Kidney (tissue), 14 donors: ENCODE measurements around the gene TMEM108. TPM values are rescaled to one million over a fixed set of nuclear protein-coding genes. Genes with fewer than 3 reads are reported as not detected.

Source experiments
- DNase-seq, 5 donors: peaks; one replicate each; pipeline ENCODE4 v3.0.0-alpha.2; 2013 to 2020
- FAIRE-seq: peaks from 2 replicates; lab custom pipeline; 2012; peaks lifted over from hg19 to GRCh38; lab: Jason Lieb, UNC
- H3K27ac ChIP-seq, 2 donors: one replicate each; pipeline ENCODE4 v1.7.0; 2013; ENCODE audit warnings: low read depth in 2 of 2, low read length in 2 of 2, inconsistent platforms in 1 of 2
- H3K27me3 ChIP-seq: one replicate; pipeline ENCODE4 v1.7.1; 2013; ENCODE audit warnings: low read length, inconsistent platforms; ENCODE audit not compliant: control insufficient read depth, insufficient read depth
- H3K36me3 ChIP-seq, 3 donors: one replicate each; pipeline versions ENCODE4 v1.7.0 to v1.7.1; 2013; ENCODE audit warnings: low read length in 3 of 3, control low read depth in 1 of 3, inconsistent platforms in 1 of 3; ENCODE audit not compliant: insufficient read depth in 3 of 3, control insufficient read depth in 2 of 3
- H3K4me1 ChIP-seq, 3 donors: one replicate each; pipeline versions ENCODE4 v1.7.0 to v1.7.1; 2013; ENCODE audit warnings: low read length in 3 of 3, inconsistent platforms in 1 of 3, low read depth in 1 of 3; ENCODE audit not compliant: control insufficient read depth in 2 of 3, insufficient read depth in 2 of 3
- H3K4me3 ChIP-seq, 3 donors: one replicate each; pipeline versions ENCODE4 v1.7.0 to v1.8.1; 2013; ENCODE audit warnings: low read length in 3 of 3, control low read depth in 1 of 3, inconsistent platforms in 1 of 3
- H3K9ac ChIP-seq, 3 donors: one replicate each; pipeline versions ENCODE4 v1.7.0 to v1.7.1; 2013; ENCODE audit warnings: low read length in 3 of 3, control low read depth in 1 of 3, inconsistent platforms in 1 of 3
- H3K9me3 ChIP-seq, 3 donors: one replicate each; pipeline versions ENCODE4 v1.7.0 to v1.7.1; 2013; ENCODE audit warnings: low read length in 3 of 3, control low read depth in 1 of 3, inconsistent platforms in 1 of 3; ENCODE audit not compliant: control insufficient read depth in 2 of 3, insufficient read depth in 1 of 3
- CTCF ChIP-seq: IDR thresholded peaks from 3 replicates; pipeline ENCODE4 v1.5.1; 2012; ENCODE audit warnings: mild to moderate bottlenecking, moderate library complexity, borderline replicate concordance; ENCODE audit not compliant: insufficient read depth; ENCODE audit errors: extremely low read depth
- intact Hi-C: fragments of 100-400 bp; cut with DNase I; formaldehyde crosslinking; loops from one replicate; pipeline ENCODE4 v1.11.1; 2022
- polyA plus RNA-seq: library from polyadenylated mRNA; stranded (reverse); fragments of 350-450 nt; fragmentation: Illumina TruSeq; extraction: RNeasy Lipid Tissue Mini Kit (QIAGEN cat#74804); gene quantifications from one replicate; pipeline ENCODE4 v1.2.3, GENCODE V29; 2014; ENCODE audit warnings: low read depth, low replicate concordance; ENCODE audit not compliant: insufficient read depth
- total RNA-seq: library from RNA; stranded (reverse); fragmentation: NEBNext Ultra II Directional; extraction: Animal tissue kit (Norgen Biotek cat#: 25700); gene quantifications from one replicate; pipeline ENCODE4 v1.2.1, GENCODE V29; 2021
- donor health status: control.
- donor health status: control.
- donor health status: control.
- donor health status: control.
- donor health status: control.
- donor health status: DM: yes; HTN: yes; CAD: no.
- donor health status: Normal renal cell carcinoma (clear cell type).

Gene TMEM108
- total and polyA plus RNA-seq, 2 donors from 2014 or later: 0.91 to 1.5 TPM

GRCh38 chr3:133425898-133426297 lies 387.7 kb downstream of the TMEM108 start:
- TF ChIP-seq CTCF: no peak
- FAIRE-seq (no peak), DNase-seq (no peak)
- H3K4me1 ChIP-seq: no peaks in the 10 kb centered on the region
- no peaks in the 10 kb centered on the region for H3K27me3 ChIP-seq
- H3K27ac ChIP-seq: no peak overlapping the region
- H3K4me3 ChIP-seq: no peak overlapping the region
- intact Hi-C loops: loop anchor here (10.0 kb wide), 1 partner anchor 701 kb away; the partner anchor contains the start of gene NPHP3
- H3K36me3 ChIP-seq: no peaks in the 10 kb centered on the region
- H3K9ac ChIP-seq: no peak overlapping the region
- H3K9me3 ChIP-seq: no peaks in the 10 kb centered on the region

DNA sequence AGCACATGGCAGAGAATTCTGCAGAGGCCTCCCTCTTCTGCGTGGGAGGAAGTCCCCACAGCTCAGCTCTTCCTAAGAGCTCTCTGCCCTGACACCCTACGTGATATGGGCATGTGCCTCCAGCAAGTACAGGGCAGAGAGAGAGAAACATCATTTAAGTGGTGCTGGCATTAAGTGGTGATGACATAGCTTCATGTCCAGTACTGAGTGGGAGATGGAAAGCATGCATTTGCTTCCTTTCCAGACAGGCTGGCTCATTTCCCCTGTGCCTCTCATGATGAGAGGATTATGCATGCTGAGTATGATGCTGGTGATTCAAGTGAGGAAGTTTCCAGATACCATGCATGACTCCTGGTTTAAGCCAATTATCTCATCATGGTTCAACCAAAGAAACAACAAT lies 388.5 kb downstream of the TMEM108 start:
- no peak for TF ChIP-seq CTCF
- no peaks in the 10 kb centered on the region for H3K36me3 ChIP-seq
- DNase-seq (peak in 1 of 5 donors; percentile 9), FAIRE-seq (no peak)
- H3K27ac ChIP-seq: no peak overlapping the region
- H3K9me3 ChIP-seq: no peaks in the 10 kb centered on the region
- no peak overlapping the region for H3K4me3 ChIP-seq
- intact Hi-C loops: loop anchor here (10.0 kb wide), 1 partner anchor 702 kb away; the partner anchor contains the start of gene NPHP3
- H3K4me1 ChIP-seq: no peaks in the 10 kb centered on the region
- no peak overlapping the region for H3K9ac ChIP-seq
- H3K27me3 ChIP-seq: no peaks in the 10 kb centered on the region

GRCh38 chr3:133428552-133428951 lies 390.4 kb downstream of the TMEM108 start:
- Histone ChIP-seq H3K27me3 (no peaks in the 10 kb centered on the region), H3K36me3 (no peaks in the 10 kb centered on the region), H3K4me3 (no peak overlapping the region), H3K4me1 (no peaks in the 10 kb centered on the region), H3K9me3 (no peaks in the 10 kb centered on the region), H3K9ac (no peak overlapping the region), H3K27ac (no peak overlapping the region)
- no peak for TF ChIP-seq CTCF
- intact Hi-C loops: loop anchor here (10.0 kb wide), 1 partner anchor 704 kb away; the partner anchor contains the start of gene NPHP3
- DNase-seq: no peak
- no peak for FAIRE-seq

GRCh38 chr3:133429063-133429462 lies 390.9 kb downstream of the TMEM108 start:
- H3K36me3 ChIP-seq: no peaks in the 10 kb centered on the region
- intact Hi-C loops: loop anchor here (10.0 kb wide), 1 partner anchor 704 kb away; the partner anchor contains the start of gene NPHP3
- no peaks in the 10 kb centered on the region for H3K27me3 ChIP-seq
- no peak overlapping the region for H3K4me3 ChIP-seq
- no peak overlapping the region for H3K9ac ChIP-seq
- H3K4me1 ChIP-seq: no peaks in the 10 kb centered on the region
- no peak for DNase-seq
- no peak overlapping the region for H3K27ac ChIP-seq
- no peak for TF ChIP-seq CTCF
- FAIRE-seq: no peak
- no peaks in the 10 kb centered on the region for H3K9me3 ChIP-seq
